OCI-LY1 (cell line): ENCODE results near the gene TENT4A.

Source experiments
- H2AFZ ChIP-seq: fragments of 200-600 bp; sonication (generic), shearing (Covaris generic); 2 replicates; pipeline ENCODE4 v1.6.0; 2014; ENCODE audit warnings: antibody characterized with exemption, mild to moderate bottlenecking, low read length
- H3F3A ChIP-seq: fragments of 200-600 bp; sonication (generic), shearing (Covaris generic); 2 replicates; pipeline ENCODE4 v1.6.0; 2014; ENCODE audit warnings: mild to moderate bottlenecking, antibody characterized with exemption, low read length, moderate library complexity; ENCODE audit not compliant: insufficient read depth
- H3K27ac ChIP-seq: fragments of 200-600 bp; sonication (generic); 2 replicates; pipeline ENCODE4 v1.5.1; 2014; ENCODE audit warnings: low read length, mixed run types, mild to moderate bottlenecking, low read depth; ENCODE audit not compliant: poor library complexity, severe bottlenecking
- H3K27me3 ChIP-seq: fragments of 200-600 bp; sonication (generic); 2 replicates; pipeline ENCODE4 v1.6.0; 2014; ENCODE audit warnings: antibody characterized with exemption, mild to moderate bottlenecking, low read length, moderate library complexity; ENCODE audit not compliant: insufficient read depth
- H3K36me3 ChIP-seq: fragments of 200-600 bp; sonication (generic); 2 replicates; pipeline ENCODE4 v1.6.1; 2014; ENCODE audit warnings: mild to moderate bottlenecking, antibody characterized with exemption, low read length, moderate library complexity, mixed read lengths; ENCODE audit not compliant: insufficient read depth
- H3K4me1 ChIP-seq: fragments of 200-600 bp; sonication (generic); 2 replicates; pipeline ENCODE4 v1.5.1; 2014; ENCODE audit warnings: mild to moderate bottlenecking, low read length, moderate library complexity; ENCODE audit not compliant: insufficient read depth, severe bottlenecking
- H3K4me2 ChIP-seq: fragments of 200-600 bp; sonication (generic), shearing (Covaris generic); 2 replicates; pipeline ENCODE4 v1.6.1; 2014; ENCODE audit warnings: low read length
- H3K4me3 ChIP-seq: fragments of 200-600 bp; sonication (generic); 2 replicates; pipeline ENCODE4 v1.5.1; 2014; ENCODE audit warnings: low read length, low read depth, mild to moderate bottlenecking, mixed read lengths; ENCODE audit not compliant: poor library complexity, severe bottlenecking
- H3K79me2 ChIP-seq: fragments of 200-600 bp; shearing (Covaris generic); 2 replicates; pipeline ENCODE4 v1.6.1; 2016; ENCODE audit warnings: mixed run types, low read length, mixed read lengths; ENCODE audit not compliant: insufficient read depth
- H3K9ac ChIP-seq: fragments of 200-600 bp; sonication (generic), shearing (Covaris generic); 2 replicates; pipeline ENCODE4 v1.6.1; 2014; ENCODE audit warnings: mild to moderate bottlenecking, low read length, mixed read lengths
- H3K9me2 ChIP-seq: fragments of 200-600 bp; sonication (generic), shearing (Covaris generic); 2 replicates; pipeline ENCODE4 v1.6.1; 2014; ENCODE audit warnings: low read depth, mild to moderate bottlenecking, low read length, mixed read lengths
- H3K9me3 ChIP-seq: fragments of 200-600 bp; shearing (Covaris generic); 2 replicates; pipeline ENCODE4 v1.6.1; 2014; ENCODE audit warnings: low read length, mixed read lengths
- H4K20me1 ChIP-seq: fragments of 200-600 bp; sonication (generic), shearing (Covaris generic); 2 replicates; pipeline ENCODE4 v1.6.0; 2016; ENCODE audit warnings: mild to moderate bottlenecking, low read length; ENCODE audit not compliant: insufficient read depth
- EZH2 ChIP-seq: fragments of 200-600 bp; sonication (generic), shearing (Covaris generic); IDR thresholded peaks from 2 replicates; pipeline ENCODE4 v1.8.0; 2017; ENCODE audit warnings: borderline replicate concordance, mixed run types, mild to moderate bottlenecking, antibody characterized with exemption, low read length, moderate library complexity, mixed read lengths
- TF ChIP-seq, protein P1 (sequence below): fragments of 200-600 bp; sonication (generic), shearing (Covaris generic); IDR thresholded peaks from 2 replicates; pipeline ENCODE4 v1.5.1; 2017; ENCODE audit warnings: mild to moderate bottlenecking, antibody characterized with exemption, low read length, moderate library complexity, mixed read lengths

The TENT4A gene

DNA sequence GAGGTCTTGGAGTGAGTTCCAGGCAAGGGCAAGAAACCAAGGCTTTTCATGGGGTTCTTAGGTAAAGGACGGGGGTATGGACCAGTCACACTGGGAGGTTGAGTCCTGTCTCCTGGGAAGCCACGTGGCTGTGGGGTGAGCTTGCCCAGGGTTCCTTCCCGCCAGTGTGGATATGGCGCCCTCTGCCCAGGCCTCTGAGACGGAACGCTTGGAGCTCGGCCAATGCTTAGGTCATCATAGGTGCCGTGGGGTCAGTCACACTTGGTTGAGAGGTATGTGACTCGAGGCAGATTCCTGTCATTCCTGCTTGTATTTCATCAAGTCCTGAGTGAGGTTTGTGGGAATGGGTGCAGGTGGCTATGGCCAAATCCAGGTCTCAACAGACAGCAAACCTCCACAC is 46.2 kb downstream of the TENT4A start:
- H3K4me1 ChIP-seq, result no peaks in the 10 kb centered on the region
- no peaks in the 10 kb centered on the region for H3K79me2 ChIP-seq
- no peaks in the 10 kb centered on the region for H4K20me1 ChIP-seq
- no peaks in the 10 kb centered on the region for H3K9me2 ChIP-seq
- TF ChIP-seq, protein P1, sequence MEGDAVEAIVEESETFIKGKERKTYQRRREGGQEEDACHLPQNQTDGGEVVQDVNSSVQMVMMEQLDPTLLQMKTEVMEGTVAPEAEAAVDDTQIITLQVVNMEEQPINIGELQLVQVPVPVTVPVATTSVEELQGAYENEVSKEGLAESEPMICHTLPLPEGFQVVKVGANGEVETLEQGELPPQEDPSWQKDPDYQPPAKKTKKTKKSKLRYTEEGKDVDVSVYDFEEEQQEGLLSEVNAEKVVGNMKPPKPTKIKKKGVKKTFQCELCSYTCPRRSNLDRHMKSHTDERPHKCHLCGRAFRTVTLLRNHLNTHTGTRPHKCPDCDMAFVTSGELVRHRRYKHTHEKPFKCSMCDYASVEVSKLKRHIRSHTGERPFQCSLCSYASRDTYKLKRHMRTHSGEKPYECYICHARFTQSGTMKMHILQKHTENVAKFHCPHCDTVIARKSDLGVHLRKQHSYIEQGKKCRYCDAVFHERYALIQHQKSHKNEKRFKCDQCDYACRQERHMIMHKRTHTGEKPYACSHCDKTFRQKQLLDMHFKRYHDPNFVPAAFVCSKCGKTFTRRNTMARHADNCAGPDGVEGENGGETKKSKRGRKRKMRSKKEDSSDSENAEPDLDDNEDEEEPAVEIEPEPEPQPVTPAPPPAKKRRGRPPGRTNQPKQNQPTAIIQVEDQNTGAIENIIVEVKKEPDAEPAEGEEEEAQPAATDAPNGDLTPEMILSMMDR, result no peak
- no peak for TF ChIP-seq EZH2
- H3K4me3 ChIP-seq, result no peak overlapping the region
- H3K36me3 ChIP-seq, result peaks cover 29% of the 10 kb centered on the region
- H3F3A ChIP-seq, result no peaks in the 10 kb centered on the region; the same call in 1 of the 2 replicates
- H3K27me3 ChIP-seq, result no peaks in the 10 kb centered on the region
- no peak overlapping the region for H3K27ac ChIP-seq
- no peak overlapping the region for H3K9ac ChIP-seq
- H3K4me2 ChIP-seq, result no peak overlapping the region
- H2AFZ ChIP-seq, result no peak overlapping the region
- H3K9me3 ChIP-seq, result no peaks in the 10 kb centered on the region

DNA sequence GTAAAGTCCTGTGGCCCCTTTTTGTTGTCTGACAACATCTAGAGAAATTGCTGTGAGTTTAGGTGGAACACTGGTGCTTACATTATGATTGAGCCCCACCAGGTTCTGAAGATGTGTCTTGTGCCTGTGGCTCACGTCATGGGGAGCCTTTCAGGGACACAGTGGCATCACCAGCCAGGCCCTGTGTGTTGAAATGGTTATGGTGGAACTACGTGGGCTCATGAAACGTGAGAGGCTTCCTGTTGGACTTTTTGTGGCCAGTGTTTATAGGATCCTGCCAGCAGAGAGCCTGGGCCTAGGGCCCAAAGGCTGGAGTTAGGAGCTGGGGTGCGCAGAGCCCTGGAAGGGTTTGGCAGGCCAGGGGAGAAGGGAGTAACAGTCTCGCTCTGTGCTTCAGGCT is 46.8 kb downstream of the TENT4A start:
- H3K36me3 ChIP-seq, result peaks cover 23% of the 10 kb centered on the region
- no peak overlapping the region for H3K9ac ChIP-seq

DNA sequence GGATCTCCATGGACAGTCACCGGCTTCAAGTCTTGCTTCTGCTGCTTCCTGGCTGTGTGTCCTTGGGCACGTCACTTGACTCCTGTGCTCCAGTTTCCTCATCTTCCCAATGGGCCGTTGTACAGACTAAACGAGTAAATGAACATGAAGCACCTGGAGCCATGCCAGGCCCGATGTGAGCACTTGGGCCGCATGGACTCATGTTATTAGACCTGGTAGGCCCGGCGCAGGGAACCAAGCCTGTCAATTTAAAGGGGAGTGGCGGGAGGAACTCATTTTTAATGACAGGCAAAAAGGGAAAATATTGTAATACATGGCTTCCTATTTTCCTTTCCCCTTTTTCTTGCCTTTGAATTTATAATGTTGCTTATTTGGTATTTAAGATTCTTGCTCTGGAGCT is 47.5 kb downstream of the TENT4A start:
- H4K20me1 ChIP-seq, result no peaks in the 10 kb centered on the region
- peaks cover 16% of the 10 kb centered on the region for H3K36me3 ChIP-seq
- no peak for TF ChIP-seq EZH2
- TF ChIP-seq, protein P1, result no peak
- H3K9me2 ChIP-seq, result no peaks in the 10 kb centered on the region
- H3K27ac ChIP-seq, result no peak overlapping the region
- no peaks in the 10 kb centered on the region for H3K27me3 ChIP-seq
- H3K4me3 ChIP-seq, result no peak overlapping the region
- no peak overlapping the region for H3K9ac ChIP-seq
- H3K4me2 ChIP-seq, result no peak overlapping the region
- H3K4me1 ChIP-seq, result no peaks in the 10 kb centered on the region
- H3K79me2 ChIP-seq, result no peaks in the 10 kb centered on the region
- H3K9me3 ChIP-seq, result no peaks in the 10 kb centered on the region
- H2AFZ ChIP-seq, result no peak overlapping the region
- H3F3A ChIP-seq, result no peaks in the 10 kb centered on the region; the same call in 1 of the 2 replicates

More for the DNA sequence above, 46.8 kb downstream of the TENT4A start:
- H2AFZ ChIP-seq, result no peak overlapping the region
- no peaks in the 10 kb centered on the region for H3K27me3 ChIP-seq
- no peaks in the 10 kb centered on the region for H4K20me1 ChIP-seq
- H3F3A ChIP-seq, result no peaks in the 10 kb centered on the region; the same call in 1 of the 2 replicates
- H3K9me3 ChIP-seq, result no peaks in the 10 kb centered on the region
- H3K79me2 ChIP-seq, result no peaks in the 10 kb centered on the region
- H3K27ac ChIP-seq, result no peak overlapping the region
- H3K4me1 ChIP-seq, result no peaks in the 10 kb centered on the region
- no peak overlapping the region for H3K4me3 ChIP-seq
- no peaks in the 10 kb centered on the region for H3K9me2 ChIP-seq
- no peak for TF ChIP-seq EZH2
- TF ChIP-seq, protein P1, result no peak
- no peak overlapping the region for H3K4me2 ChIP-seq
